ENCODE data around the gene ZNF555.
A peak's percentile ranks its signal among the peaks of the same experiment; 100 is the strongest.
"Not testable (repeated sequence)": the region's sequence is repeated elsewhere in the genome, so short reads cannot be mapped to it uniquely, and the experiment has no call there.

ZNF555 gene

DNA sequence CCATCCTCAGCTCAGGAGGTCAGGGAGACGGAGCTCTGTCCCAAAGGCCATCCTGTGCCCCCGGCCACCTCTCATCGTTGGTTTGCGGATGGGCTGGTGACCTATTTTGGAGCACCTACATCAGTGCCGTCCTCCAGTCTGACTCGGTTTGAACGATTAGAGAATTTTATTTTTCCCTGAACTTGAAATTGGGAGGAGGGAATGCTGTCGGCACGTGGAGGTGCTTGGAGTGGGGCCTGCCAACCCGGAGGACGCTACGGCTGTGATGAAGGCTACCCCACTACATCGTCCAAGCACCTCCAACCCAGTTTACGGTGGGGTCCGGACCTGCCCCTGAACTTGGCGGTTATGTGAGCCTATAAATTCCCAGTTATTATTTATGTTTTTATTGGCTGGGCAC is 24.6 kb upstream of the ZNF555 start:
- Histone ChIP-seq H3K9me3 (replicated peaks in 1 of 2; ENCODE audit: control insufficient read depth in 2 of 2, insufficient read depth in 1 of 2, low read depth in 1 of 2, low read length in 2 of 2) (no peaks in the 10 kb centered on the region), H3K9ac (ENCODE audit: low read depth, low read length, poor library complexity) (no peak overlapping the region), H3K23ac (ENCODE audit: low read depth, low read length, poor library complexity) (no peak overlapping the region), H3K36me3 (replicated peaks in 1 of 2; ENCODE audit: control insufficient read depth in 2 of 2, insufficient read depth in 2 of 2, low read length in 2 of 2) (peaks cover 15 to 33% of the 10 kb centered on the region in 2 donors), H3K4me2 (ENCODE audit: insufficient read depth, low read length, poor library complexity, severe bottlenecking) (no peak overlapping the region), H4K91ac (ENCODE audit: low read depth, low read length, poor library complexity) (no peak overlapping the region), H4K8ac (ENCODE audit: low read depth, low read length) (no peak overlapping the region), H2BK15ac (ENCODE audit: low read length) (no peak overlapping the region), H2AFZ (ENCODE audit: low read length) (no peak overlapping the region), H2BK12ac (ENCODE audit: low read length) (no peak overlapping the region), H3K14ac (ENCODE audit: low read length) (no peak overlapping the region), H2BK120ac (ENCODE audit: low read depth, low read length) (no peak overlapping the region), H3K27ac (replicated peaks; ENCODE audit: low read length) (no peak overlapping the region), H3K4me1 (ENCODE audit: control insufficient read depth in 2 of 2, insufficient read depth in 1 of 2, low read depth in 1 of 2, low read length in 2 of 2) (no peaks in the 10 kb centered on the region), H3K4ac (ENCODE audit: low read length) (no peak overlapping the region), H3K27me3 (ENCODE audit: control insufficient read depth in 3 of 3, insufficient read depth in 3 of 3, low read depth in 1 of 3, low read length in 3 of 3) (no peaks in the 10 kb centered on the region), H2BK5ac (ENCODE audit: low read length) (no peak overlapping the region), H3K4me3 (ENCODE audit: low read length in 2 of 2) (no peak overlapping the region), H2AK5ac (ENCODE audit: low read depth, low read length) (no peak overlapping the region), H3K79me1 (ENCODE audit: low read depth, low read length) (peaks cover 3% of the 10 kb centered on the region), H3K18ac (ENCODE audit: low read length) (no peak overlapping the region)
- no peak for DNase-seq (ENCODE audit: low spot score)
- no CpG with 5 or more reads among the region's 16 CpGs for WGBS, 2 donors (ENCODE audit: extremely low coverage in 2 of 2, insufficient read length in 2 of 2, insufficient replicate concordance in 1 of 2)

DNA sequence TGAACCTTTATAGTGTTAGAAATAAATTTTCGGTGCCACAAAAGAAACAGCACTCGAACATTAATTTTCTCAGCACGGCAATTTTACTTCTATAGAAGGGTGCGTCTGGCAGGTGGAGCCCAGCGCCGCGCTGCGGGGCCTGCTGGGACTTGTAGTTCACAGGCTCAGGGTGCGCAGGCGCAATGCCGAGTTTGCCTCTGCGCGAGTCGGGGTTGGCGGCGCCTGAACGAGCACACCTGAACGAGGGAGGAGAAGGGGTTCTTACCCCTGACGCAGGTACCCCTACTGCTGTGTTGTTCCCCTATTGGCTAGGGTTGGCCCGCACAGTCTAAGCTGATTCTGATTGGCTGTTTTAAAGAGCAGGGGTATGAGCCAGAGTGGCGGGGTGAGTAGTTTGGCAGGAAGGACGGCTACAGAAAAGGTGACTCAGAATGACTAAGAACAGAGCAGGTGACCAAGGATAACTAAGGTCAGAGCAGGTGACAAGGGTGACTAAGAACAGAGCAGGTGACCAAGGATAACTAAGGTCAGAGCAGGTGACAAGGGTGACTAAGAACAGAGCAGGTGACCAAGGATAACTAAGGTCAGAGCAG is 23.9 kb upstream of the ZNF555 start:
- not testable (repeated sequence) for H3K4me1 ChIP-seq (ENCODE audit: control insufficient read depth in 2 of 2, insufficient read depth in 1 of 2, low read depth in 1 of 2, low read length in 2 of 2); H2BK120ac ChIP-seq (ENCODE audit: low read depth, low read length); H2BK12ac ChIP-seq (ENCODE audit: low read length); H2AK5ac ChIP-seq (ENCODE audit: low read depth, low read length); H3K4ac ChIP-seq (ENCODE audit: low read length); H3K79me1 ChIP-seq (ENCODE audit: low read depth, low read length); H3K23ac ChIP-seq (ENCODE audit: low read depth, low read length, poor library complexity); H3K27ac ChIP-seq (replicated peaks; ENCODE audit: low read length); H3K9me3 ChIP-seq (replicated peaks in 1 of 2; ENCODE audit: control insufficient read depth in 2 of 2, insufficient read depth in 1 of 2, low read depth in 1 of 2, low read length in 2 of 2); H3K4me3 ChIP-seq (ENCODE audit: low read length in 2 of 2); H3K14ac ChIP-seq (ENCODE audit: low read length); H3K27me3 ChIP-seq (ENCODE audit: control insufficient read depth in 3 of 3, insufficient read depth in 3 of 3, low read depth in 1 of 3, low read length in 3 of 3); H4K91ac ChIP-seq (ENCODE audit: low read depth, low read length, poor library complexity); H3K4me2 ChIP-seq (ENCODE audit: insufficient read depth, low read length, poor library complexity, severe bottlenecking); H2AFZ ChIP-seq (ENCODE audit: low read length); DNase-seq (ENCODE audit: low spot score); H3K18ac ChIP-seq (ENCODE audit: low read length); H2BK5ac ChIP-seq (ENCODE audit: low read length); H2BK15ac ChIP-seq (ENCODE audit: low read length); H3K9ac ChIP-seq (ENCODE audit: low read depth, low read length, poor library complexity)
- Histone ChIP-seq H4K8ac (ENCODE audit: low read depth, low read length) (peak overlapping the region; percentile 17), H3K36me3 (replicated peaks in 1 of 2; ENCODE audit: control insufficient read depth in 2 of 2, insufficient read depth in 2 of 2, low read length in 2 of 2) (peaks cover 9 to 26% of the 10 kb centered on the region in 2 donors)
- no CpG with 5 or more reads among the region's 22 CpGs for WGBS, 2 donors (ENCODE audit: extremely low coverage in 2 of 2, insufficient read length in 2 of 2, insufficient replicate concordance in 1 of 2)

DNA sequence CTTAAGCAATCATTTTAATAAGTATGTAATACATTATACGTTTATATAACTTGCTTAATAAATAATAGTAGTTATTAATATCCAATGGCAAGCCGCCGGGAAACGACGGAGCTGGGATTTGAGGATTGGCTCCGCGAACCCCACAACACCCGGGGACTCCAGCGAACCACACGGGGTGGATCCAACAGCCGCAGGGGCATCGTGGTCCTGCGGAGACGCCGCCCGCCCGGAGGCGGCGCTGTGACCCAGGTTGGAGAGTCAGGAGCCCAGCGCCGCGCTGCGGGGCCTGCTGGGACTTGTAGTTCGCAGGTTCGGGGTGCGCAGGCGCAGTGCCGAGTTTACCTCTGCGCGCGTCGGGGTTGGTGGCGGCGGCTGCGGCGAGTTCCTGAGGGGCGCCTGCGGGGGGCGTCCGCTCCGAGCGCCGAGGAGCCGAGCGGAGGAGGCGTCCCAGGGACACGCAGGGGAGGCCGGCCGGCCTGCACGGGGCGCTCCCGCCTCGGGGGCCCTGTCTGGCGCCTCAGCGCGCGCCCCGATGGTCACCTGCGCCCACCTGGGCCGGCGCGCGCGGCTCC is 21.6 kb upstream of the ZNF555 start, which contains the start of gene ZNF554:
ZNF554 (plus strand) TSS at position 329 of the 572 bp plus-strand sequence; CDS start at position 533, 204 bp downstream.
- H3K4me2 ChIP-seq (ENCODE audit: insufficient read depth, low read length, poor library complexity, severe bottlenecking) = peak within 1 kb of the TSS; percentile 82
- WGBS, 2 donors (ENCODE audit: extremely low coverage in 2 of 2, insufficient read length in 2 of 2, insufficient replicate concordance in 1 of 2) = no CpG with 5 or more reads among the region's 64 CpGs
- H3K9ac ChIP-seq (ENCODE audit: low read depth, low read length, poor library complexity) = peak within 1 kb of the TSS; percentile 83
- no peaks in the 10 kb centered on the region for H3K27me3 ChIP-seq (ENCODE audit: control insufficient read depth in 3 of 3, insufficient read depth in 3 of 3, low read depth in 1 of 3, low read length in 3 of 3)
- no peak within 1 kb of the TSS for H2BK12ac ChIP-seq (ENCODE audit: low read length)
- H3K4me1 ChIP-seq (ENCODE audit: control insufficient read depth in 2 of 2, insufficient read depth in 1 of 2, low read depth in 1 of 2, low read length in 2 of 2) = no peaks in the 10 kb centered on the region
- no peak within 1 kb of the TSS for H3K27ac ChIP-seq (replicated peaks; ENCODE audit: low read length)
- peaks cover 6% of the 10 kb centered on the region for H3K79me1 ChIP-seq (ENCODE audit: low read depth, low read length)
- no peak within 1 kb of the TSS for H2BK120ac ChIP-seq (ENCODE audit: low read depth, low read length)
- H2BK5ac ChIP-seq (ENCODE audit: low read length) = no peak within 1 kb of the TSS
- H2AFZ ChIP-seq (ENCODE audit: low read length) = peak within 1 kb of the TSS; percentile 94
- peak within 1 kb of the TSS; percentile 73 for H3K23ac ChIP-seq (ENCODE audit: low read depth, low read length, poor library complexity)
- H4K91ac ChIP-seq (ENCODE audit: low read depth, low read length, poor library complexity) = no peak within 1 kb of the TSS
- no peak within 1 kb of the TSS for H2BK15ac ChIP-seq (ENCODE audit: low read length)
- H3K4ac ChIP-seq (ENCODE audit: low read length) = peak within 1 kb of the TSS; percentile 19
- peaks cover 4 to 27% of the 10 kb centered on the region in 2 donors for H3K36me3 ChIP-seq (replicated peaks in 1 of 2; ENCODE audit: control insufficient read depth in 2 of 2, insufficient read depth in 2 of 2, low read length in 2 of 2)
- peaks cover 0 to 26% of the 10 kb centered on the region in 2 donors for H3K9me3 ChIP-seq (replicated peaks in 1 of 2; ENCODE audit: control insufficient read depth in 2 of 2, insufficient read depth in 1 of 2, low read depth in 1 of 2, low read length in 2 of 2)
- H3K4me3 ChIP-seq (ENCODE audit: low read length in 2 of 2) = peak within 1 kb of the TSS; percentile 77 to 91
- peak within 1 kb of the TSS; percentile 79 for H2AK5ac ChIP-seq (ENCODE audit: low read depth, low read length)
- H3K14ac ChIP-seq (ENCODE audit: low read length) = peak within 1 kb of the TSS; percentile 5
- peak within 1 kb of the TSS; percentile 93 for H3K18ac ChIP-seq (ENCODE audit: low read length)
- no peak within 1 kb of the TSS for H4K8ac ChIP-seq (ENCODE audit: low read depth, low read length)
- peak; percentile 96 for DNase-seq (ENCODE audit: low spot score)

DNA sequence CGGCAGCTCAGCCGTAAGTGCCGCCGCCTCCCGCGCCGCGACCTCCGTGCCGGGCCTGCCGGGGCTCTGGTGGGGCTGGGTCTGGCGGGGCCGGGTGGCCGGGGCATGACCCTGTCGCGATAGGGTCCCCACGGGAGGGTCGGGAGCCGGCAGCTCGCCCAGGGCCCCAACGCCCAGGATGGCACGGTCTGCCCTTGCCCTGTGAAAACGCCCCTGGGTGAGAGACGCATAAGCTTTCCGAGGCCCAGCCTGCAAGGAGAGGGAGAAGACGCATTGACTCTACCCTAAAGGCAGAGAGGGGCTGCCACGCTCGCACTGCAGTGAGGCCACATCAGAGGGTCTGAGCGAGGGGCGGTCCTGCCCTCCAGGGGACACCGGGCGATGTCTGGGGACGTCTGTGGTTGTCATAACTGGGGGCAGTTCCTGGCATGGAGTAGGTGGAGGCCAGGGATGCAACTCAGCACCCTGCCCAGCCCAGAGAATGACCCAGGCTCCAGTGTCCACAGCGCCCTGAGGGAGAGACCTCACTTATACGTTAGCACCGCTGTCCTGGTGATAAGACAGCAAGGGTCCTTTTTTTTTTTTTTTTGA is 21.1 kb upstream of the ZNF555 start:
- Histone ChIP-seq H2BK120ac (ENCODE audit: low read depth, low read length) (no peak overlapping the region), H2BK5ac (ENCODE audit: low read length) (no peak overlapping the region), H3K18ac (ENCODE audit: low read length) (peak overlapping the region; percentile 93), H3K79me1 (ENCODE audit: low read depth, low read length) (peaks cover 6% of the 10 kb centered on the region), H3K14ac (ENCODE audit: low read length) (peak overlapping the region; percentile 5), H4K91ac (ENCODE audit: low read depth, low read length, poor library complexity) (no peak overlapping the region), H2BK15ac (ENCODE audit: low read length) (no peak overlapping the region), H3K4me3 (ENCODE audit: low read length in 2 of 2) (peak overlapping the region; percentile 77 to 91), H3K27ac (replicated peaks; ENCODE audit: low read length) (no peak overlapping the region), H4K8ac (ENCODE audit: low read depth, low read length) (no peak overlapping the region), H2AK5ac (ENCODE audit: low read depth, low read length) (peak overlapping the region; percentile 79), H3K9ac (ENCODE audit: low read depth, low read length, poor library complexity) (peak overlapping the region; percentile 83), H3K23ac (ENCODE audit: low read depth, low read length, poor library complexity) (peak overlapping the region; percentile 73), H3K4me2 (ENCODE audit: insufficient read depth, low read length, poor library complexity, severe bottlenecking) (peak overlapping the region; percentile 82), H3K27me3 (ENCODE audit: control insufficient read depth in 3 of 3, insufficient read depth in 3 of 3, low read depth in 1 of 3, low read length in 3 of 3) (no peaks in the 10 kb centered on the region), H3K9me3 (replicated peaks in 1 of 2; ENCODE audit: control insufficient read depth in 2 of 2, insufficient read depth in 1 of 2, low read depth in 1 of 2, low read length in 2 of 2) (peaks cover 0 to 28% of the 10 kb centered on the region in 2 donors), H3K36me3 (replicated peaks in 1 of 2; ENCODE audit: control insufficient read depth in 2 of 2, insufficient read depth in 2 of 2, low read length in 2 of 2) (peaks cover 3 to 24% of the 10 kb centered on the region in 2 donors), H2BK12ac (ENCODE audit: low read length) (no peak overlapping the region), H2AFZ (ENCODE audit: low read length) (peak overlapping the region; percentile 94), H3K4me1 (ENCODE audit: control insufficient read depth in 2 of 2, insufficient read depth in 1 of 2, low read depth in 1 of 2, low read length in 2 of 2) (no peaks in the 10 kb centered on the region), H3K4ac (ENCODE audit: low read length) (peak overlapping the region; percentile 19)
- DNase-seq (ENCODE audit: low spot score) = peak; percentile 35
- no CpG with 5 or more reads among the region's 36 CpGs for WGBS, 2 donors (ENCODE audit: extremely low coverage in 2 of 2, insufficient read length in 2 of 2, insufficient replicate concordance in 1 of 2)
